Spleen (tissue), 11 donors: Measurements from ENCODE around the gene SUPT3H. TPM values are rescaled to one million over a fixed set of nuclear protein-coding genes. Genes with fewer than 3 reads are reported as not detected.

Experiments
- DNase-seq: peaks from one replicate; pipeline ENCODE4 v3.0.0-alpha.2; 2020
- H3K27ac ChIP-seq, 8 donors: fragments of 200-600 bp; sonication (generic) in 7 of 8; 1 replicate in 4 of 8; 2 replicates in 4 of 8; pipeline versions ENCODE4 v1.5.0 to v1.8.0; 2016 to 2021; ENCODE audit warnings: inconsistent platforms in 4 of 8, mild to moderate bottlenecking in 4 of 8, moderate library complexity in 1 of 8
- H3K27me3 ChIP-seq, 7 donors: fragments of 200-600 bp; sonication (generic) in 6 of 7; replicated peaks in 1 of 7; 1 replicate in 4 of 7; 2 replicates in 3 of 7; pipeline versions ENCODE4 v1.5.0 to v1.8.0; 2016 to 2021; ENCODE audit warnings: inconsistent platforms in 3 of 7, mild to moderate bottlenecking in 1 of 7
- H3K36me3 ChIP-seq, 6 donors: fragments of 200-600 bp; sonication (generic) in 5 of 6; 1 replicate in 4 of 6; 2 replicates in 2 of 6; pipeline versions ENCODE4 v1.5.0 to v1.8.0; 2016 to 2021; ENCODE audit warnings: inconsistent platforms in 2 of 6
- H3K4me1 ChIP-seq, 6 donors: fragments of 200-600 bp; sonication (generic) in 5 of 6; 1 replicate in 3 of 6; 2 replicates in 3 of 6; pipeline versions ENCODE4 v1.5.0 to v1.8.0; 2016 to 2021; ENCODE audit warnings: inconsistent platforms in 3 of 6
- H3K4me3 ChIP-seq, 8 donors: fragments of 200-600 bp; sonication (generic) in 7 of 8; 1 replicate in 4 of 8; 2 replicates in 4 of 8; pipeline versions ENCODE4 v1.5.0 to v1.8.0; 2016 to 2021; ENCODE audit warnings: inconsistent platforms in 4 of 8, mild to moderate bottlenecking in 4 of 8, moderate library complexity in 2 of 8
- H3K9me3 ChIP-seq, 8 donors: fragments of 200-600 bp; sonication (generic) in 7 of 8; 1 replicate in 4 of 8; 2 replicates in 4 of 8; pipeline versions ENCODE4 v1.5.0 to v1.8.0; 2016 to 2021; ENCODE audit warnings: inconsistent platforms in 4 of 8
- POLR2A ChIP-seq, 3 donors: fragments of 450-650 bp; IDR thresholded peaks; one replicate each; pipeline ENCODE4 v1.5.1; 2017; ENCODE audit warnings: antibody characterized with exemption in 3 of 3, mild to moderate bottlenecking in 1 of 3
- POLR2AphosphoS5 ChIP-seq, 3 donors: sonication (generic); formaldehyde crosslinking; IDR thresholded peaks; one replicate each; pipeline ENCODE4 v1.5.1; 2017; ENCODE audit warnings: antibody characterized with exemption in 3 of 3
- WGBS, 5 donors: extraction: QIAGEN DNeasy Blood & Tissue Kit in 3 of 5; methylation state at CpG; one replicate each; pipeline versions ENCODE4 v1.1.5 to v1.1.7; 2013 to 2018; 5-methylcytosine and 5-hydroxymethylcytosine counted together
- intact Hi-C: fragments of 100-400 bp; cut with DNase I; formaldehyde crosslinking; loops from one replicate; pipeline ENCODE4 v1.15.0; 2023; ENCODE audit warnings: low total_unique reads
- polyA plus RNA-seq, 3 donors: library from polyadenylated mRNA; stranded (reverse); fragments of 200-250 nt; gene quantifications; one replicate each; pipeline ENCODE4 v1.2.1, GENCODE V29; 2013
- total RNA-seq, 7 donors: library from RNA; depleted of rRNA in 3 of 7; stranded (reverse); fragments of >200 nt in 3 of 7; fragmentation: NEBNext Ultra II Directional in 4 of 7; extraction: Animal tissue kit (Norgen Biotek cat#: 25700) in 4 of 7; gene quantifications; one replicate each; pipeline versions ENCODE4 v1.1.0 to v1.2.1, GENCODE V29; 2016 to 2021
- TF ChIP-seq, protein P1 (sequence below), 11 experiments: fragments of 200-600 bp in 7 of 11; fragments of 450-650 bp in 4 of 11; sonication (generic) in 4 of 11; IDR thresholded peaks in 8 of 11; conservative IDR thresholded peaks in 3 of 11; 1 replicate in 7 of 11; 2 replicates in 4 of 11; pipeline versions ENCODE4 v1.4.0 to v1.8.0; 2016 to 2021; ENCODE audit warnings: antibody characterized with exemption in 11 of 11, inconsistent platforms in 4 of 11, mild to moderate bottlenecking in 1 of 11
- donor health status: healthy with polysubstance abuse.
- donor health status: DM: no; HTN: no; CAD: no; lungs with moderate emphysema.
- donor health status: DM: no; HTN: no; CAD: no.
- donor health status: Bipolar disorder and iron deficiency.
- donor health status: healthy.
- donor health status: DM: no; HTN: no; CAD: no.
- donor health status: DM: yes; HTN: yes; CAD: no.

SUPT3H gene
- total and polyA plus RNA-seq, 10 donors, result 3.1 to 16.8 (median 6.2) TPM

DNA sequence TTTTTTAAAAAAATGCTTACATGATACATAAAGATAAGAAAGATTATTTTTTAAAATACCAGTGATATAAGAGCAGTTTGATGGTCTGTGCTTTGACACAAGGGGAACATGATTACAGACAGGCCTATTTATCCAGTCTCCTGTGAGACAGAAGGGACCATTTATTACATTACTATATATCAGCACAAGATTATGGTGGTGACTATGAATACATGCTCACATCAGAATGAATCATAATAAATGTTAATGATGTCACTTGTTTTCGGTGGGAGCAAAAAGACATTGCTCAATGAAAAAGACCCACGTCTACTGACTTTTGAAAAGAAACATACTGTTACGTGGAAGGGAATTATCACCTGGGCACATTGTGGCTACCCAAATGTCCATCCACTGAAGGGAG lies 535.1 kb downstream of the SUPT3H start:
- Histone ChIP-seq H3K4me1 (no peaks in the 10 kb centered on the region), H3K4me3 (no peak overlapping the region), H3K27ac (no peak overlapping the region), H3K36me3 (no peaks in the 10 kb centered on the region), H3K27me3 (no peaks in the 10 kb centered on the region), H3K9me3 (no peaks in the 10 kb centered on the region)
- DNase-seq, result no peak
- intact Hi-C loops, result no loop called here
- WGBS, 5 donors, result 91 to 96% (median 93%) methylated on average over 3 of the region's 3 CpGs
- TF ChIP-seq, protein P1, sequence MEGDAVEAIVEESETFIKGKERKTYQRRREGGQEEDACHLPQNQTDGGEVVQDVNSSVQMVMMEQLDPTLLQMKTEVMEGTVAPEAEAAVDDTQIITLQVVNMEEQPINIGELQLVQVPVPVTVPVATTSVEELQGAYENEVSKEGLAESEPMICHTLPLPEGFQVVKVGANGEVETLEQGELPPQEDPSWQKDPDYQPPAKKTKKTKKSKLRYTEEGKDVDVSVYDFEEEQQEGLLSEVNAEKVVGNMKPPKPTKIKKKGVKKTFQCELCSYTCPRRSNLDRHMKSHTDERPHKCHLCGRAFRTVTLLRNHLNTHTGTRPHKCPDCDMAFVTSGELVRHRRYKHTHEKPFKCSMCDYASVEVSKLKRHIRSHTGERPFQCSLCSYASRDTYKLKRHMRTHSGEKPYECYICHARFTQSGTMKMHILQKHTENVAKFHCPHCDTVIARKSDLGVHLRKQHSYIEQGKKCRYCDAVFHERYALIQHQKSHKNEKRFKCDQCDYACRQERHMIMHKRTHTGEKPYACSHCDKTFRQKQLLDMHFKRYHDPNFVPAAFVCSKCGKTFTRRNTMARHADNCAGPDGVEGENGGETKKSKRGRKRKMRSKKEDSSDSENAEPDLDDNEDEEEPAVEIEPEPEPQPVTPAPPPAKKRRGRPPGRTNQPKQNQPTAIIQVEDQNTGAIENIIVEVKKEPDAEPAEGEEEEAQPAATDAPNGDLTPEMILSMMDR (IDR thresholded peaks at IDR 0.05 in 8 of 11, conservative IDR thresholded peaks at IDR 0.05 in 3 of 11), result no peak
- TF ChIP-seq POLR2A (IDR thresholded peaks at IDR 0.05) (no peak), POLR2AphosphoS5 (IDR thresholded peaks at IDR 0.05) (no peak)

DNA sequence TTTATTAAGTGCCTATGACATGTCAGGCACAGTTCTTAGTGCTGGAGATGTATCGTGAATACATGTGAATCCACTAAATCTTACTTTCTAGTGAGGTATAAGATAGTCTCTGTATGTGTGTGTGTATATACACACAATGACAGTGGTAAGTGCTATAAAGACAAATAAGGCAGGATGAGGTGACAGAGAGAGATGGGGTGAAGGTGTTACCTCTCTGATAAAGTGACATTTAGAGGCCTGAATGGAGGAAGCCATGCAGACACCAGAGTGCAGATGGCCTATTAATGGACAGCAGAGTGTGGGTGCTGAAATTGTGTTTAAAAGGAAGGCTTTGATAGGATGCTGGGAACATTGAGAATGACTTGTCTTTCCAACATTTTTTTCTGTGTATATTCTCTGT lies 535.9 kb downstream of the SUPT3H start:
- no peak for TF ChIP-seq POLR2AphosphoS5 (IDR thresholded peaks at IDR 0.05)
- TF ChIP-seq, protein P1 (IDR thresholded peaks at IDR 0.05 in 8 of 11, conservative IDR thresholded peaks at IDR 0.05 in 3 of 11), result no peak
- no peak for TF ChIP-seq POLR2A (IDR thresholded peaks at IDR 0.05)
- H3K9me3 ChIP-seq, result no peaks in the 10 kb centered on the region
- H3K36me3 ChIP-seq, result no peaks in the 10 kb centered on the region
- no peak overlapping the region for H3K27ac ChIP-seq
- intact Hi-C loops, result no loop called here
- 88 to 100% (median 98%) methylated on average over 1 of the region's 1 CpG for WGBS, 5 donors
- no peak overlapping the region for H3K4me3 ChIP-seq
- no peaks in the 10 kb centered on the region for H3K27me3 ChIP-seq
- no peak for DNase-seq
- no peaks in the 10 kb centered on the region for H3K4me1 ChIP-seq

DNA sequence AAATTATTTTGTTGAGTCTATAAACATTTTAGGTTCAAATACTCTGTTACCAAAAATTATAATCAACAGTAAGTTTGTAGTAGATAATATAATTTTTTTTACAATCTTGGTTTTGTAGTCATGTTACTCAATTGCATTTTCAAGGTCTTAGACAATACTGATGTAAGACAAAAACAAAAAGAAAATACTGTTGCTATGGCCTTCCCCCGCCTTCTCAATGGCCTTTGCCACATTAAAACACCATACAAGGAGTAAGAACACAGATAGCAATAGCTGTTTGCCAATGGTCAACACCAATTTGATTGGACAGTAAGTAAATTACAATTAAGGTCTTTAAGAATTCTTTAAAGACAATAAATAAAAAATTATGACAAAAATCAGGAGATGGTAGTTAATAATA lies 540.0 kb downstream of the SUPT3H start:
- H3K9me3 ChIP-seq, result no peaks in the 10 kb centered on the region
- 90 to 93% (median 91%) methylated on average over 1 of the region's 1 CpG for WGBS, 5 donors
- no peak for DNase-seq
- H3K36me3 ChIP-seq, result no peaks in the 10 kb centered on the region
- H3K4me3 ChIP-seq, result no peak overlapping the region
- intact Hi-C loops, result no loop called here
- H3K4me1 ChIP-seq, result no peaks in the 10 kb centered on the region
- no peaks in the 10 kb centered on the region for H3K27me3 ChIP-seq
- H3K27ac ChIP-seq, result no peak overlapping the region
- no peak for TF ChIP-seq POLR2A (IDR thresholded peaks at IDR 0.05)
- TF ChIP-seq POLR2AphosphoS5 (IDR thresholded peaks at IDR 0.05), result no peak
- TF ChIP-seq, protein P1 (IDR thresholded peaks at IDR 0.05 in 8 of 11, conservative IDR thresholded peaks at IDR 0.05 in 3 of 11), result no peak

DNA sequence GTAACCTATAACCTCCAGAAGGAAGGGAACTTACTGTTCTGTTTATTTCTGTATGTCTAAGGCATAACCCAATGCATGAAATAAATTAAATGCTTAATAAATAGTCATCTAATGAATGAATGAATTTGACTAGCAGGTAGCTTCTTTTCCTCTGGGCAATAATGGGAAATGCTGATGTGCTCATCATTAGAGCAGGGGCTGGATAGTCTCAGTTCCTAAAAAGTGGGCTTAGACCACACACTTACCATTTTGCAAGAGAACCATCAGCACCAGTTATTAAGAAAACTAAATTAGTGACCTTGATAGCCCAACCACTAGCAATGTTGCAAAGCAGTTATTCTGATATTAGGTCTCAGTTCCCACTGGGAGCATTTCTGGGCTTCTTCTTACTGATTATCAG lies 540.5 kb downstream of the SUPT3H start:
- H3K27ac ChIP-seq, result no peak overlapping the region
- no peaks in the 10 kb centered on the region for H3K27me3 ChIP-seq
- no peak for DNase-seq
- intact Hi-C loops, result no loop called here
- no peaks in the 10 kb centered on the region for H3K36me3 ChIP-seq
- no peak for TF ChIP-seq POLR2A (IDR thresholded peaks at IDR 0.05)
- TF ChIP-seq, protein P1 (IDR thresholded peaks at IDR 0.05 in 8 of 11, conservative IDR thresholded peaks at IDR 0.05 in 3 of 11), result no peak
- TF ChIP-seq POLR2AphosphoS5 (IDR thresholded peaks at IDR 0.05), result no peak
- H3K9me3 ChIP-seq, result no peaks in the 10 kb centered on the region
- no peaks in the 10 kb centered on the region for H3K4me1 ChIP-seq
- H3K4me3 ChIP-seq, result no peak overlapping the region
